Nephron (organoid): ENCODE results near the gene RPA3.

Experiments
- H3K27ac Mint-ChIP-seq, 3 experiments: 2 replicates each; pipeline ENCODE4 v1.8.0; 2020; ENCODE audit warnings: mixed read lengths in 3 of 3, mild to moderate bottlenecking in 2 of 3, moderate library complexity in 1 of 3
- H3K27me3 Mint-ChIP-seq: 2 replicates; pipeline ENCODE4 v1.8.0; 2021; ENCODE audit warnings: low read depth, mild to moderate bottlenecking, moderate library complexity, mixed read lengths
- H3K36me3 Mint-ChIP-seq: 2 replicates; pipeline ENCODE4 v1.8.0; 2020; ENCODE audit warnings: low read depth, mixed read lengths
- H3K4me1 Mint-ChIP-seq: 2 replicates; pipeline ENCODE4 v1.8.0; 2020; ENCODE audit warnings: mixed read lengths
- H3K4me3 Mint-ChIP-seq, 3 experiments: 2 replicates each; pipeline ENCODE4 v1.8.0; 2020; ENCODE audit warnings: mild to moderate bottlenecking in 3 of 3, mixed read lengths in 3 of 3, moderate library complexity in 2 of 3
- H3K9me3 Mint-ChIP-seq: 2 replicates; pipeline ENCODE4 v1.8.0; 2020; ENCODE audit warnings: mixed read lengths
- CTCF ChIP-seq, 3 experiments: fragments of 200-600 bp; sonication (generic); IDR thresholded peaks; one replicate each; pipeline ENCODE4 v1.5.0; 2021; ENCODE audit warnings: antibody characterized with exemption in 3 of 3; ENCODE audit not compliant: unreplicated experiment in 3 of 3

The RPA3 gene

GRCh38 chr7:7696458-7697119 is 21.8 kb downstream of the RPA3 start:
- peaks cover 17% of the 10 kb centered on the region for H3K4me1 Mint-ChIP-seq
- H3K4me3 Mint-ChIP-seq: no peak overlapping the region
- H3K27ac Mint-ChIP-seq: peak overlapping the region; percentile 10 to 40 (median 38)
- no peak for TF ChIP-seq CTCF (IDR thresholded peaks at IDR 0.05; ENCODE audit: unreplicated experiment in 3 of 3)
- no peaks in the 10 kb centered on the region for H3K9me3 Mint-ChIP-seq
- H3K27me3 Mint-ChIP-seq: no peaks in the 10 kb centered on the region
- H3K36me3 Mint-ChIP-seq: peaks cover 3% of the 10 kb centered on the region

DNA sequence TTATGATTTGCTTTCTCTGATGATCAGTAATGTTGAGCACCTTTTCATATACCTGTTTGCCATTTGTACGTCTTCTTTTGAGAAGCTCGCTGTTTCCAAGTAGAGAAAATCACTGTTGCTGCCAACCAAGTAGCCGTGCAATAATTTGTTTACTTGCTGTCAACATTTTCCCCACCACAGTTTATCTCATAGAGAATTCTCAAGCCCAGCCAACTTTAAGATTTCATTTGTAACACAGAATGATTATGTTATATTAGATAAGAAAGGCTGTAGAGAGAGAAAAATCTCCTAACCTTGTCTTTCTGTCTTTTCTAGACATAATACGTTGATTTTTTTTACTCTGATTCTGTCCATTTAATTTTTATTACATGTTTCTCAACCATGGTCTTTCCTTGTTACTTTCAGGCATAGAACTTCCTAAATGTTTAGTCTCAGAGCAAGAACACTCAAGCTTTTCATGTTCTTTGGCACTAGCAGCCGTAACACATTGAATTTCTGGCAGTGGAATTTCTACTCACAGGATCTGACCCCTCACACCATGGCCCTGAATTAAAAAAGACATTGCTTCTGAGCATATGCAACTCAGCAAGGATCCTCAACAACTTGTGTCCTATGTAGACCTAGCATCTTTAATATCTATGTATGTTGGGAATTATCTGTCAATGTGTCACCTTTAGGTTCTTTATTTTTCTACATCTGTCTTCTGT is 23.1 kb downstream of the RPA3 start:
- Mint-ChIP-seq H3K36me3 (peaks cover 3% of the 10 kb centered on the region), H3K4me1 (peaks cover 14% of the 10 kb centered on the region), H3K9me3 (no peaks in the 10 kb centered on the region), H3K4me3 (no peak overlapping the region), H3K27me3 (no peaks in the 10 kb centered on the region), H3K27ac (peak overlapping the region in 1 of 3 experiments; percentile 7)
- no peak for TF ChIP-seq CTCF (IDR thresholded peaks at IDR 0.05; ENCODE audit: unreplicated experiment in 3 of 3)

- H3K4me3 Mint-ChIP-seq: no peak overlapping the region
- H3K4me1 Mint-ChIP-seq: peaks cover 14% of the 10 kb centered on the region
- H3K27ac Mint-ChIP-seq: no peak overlapping the region
- peaks cover 3% of the 10 kb centered on the region for H3K36me3 Mint-ChIP-seq
- H3K27me3 Mint-ChIP-seq: no peaks in the 10 kb centered on the region
- TF ChIP-seq CTCF (IDR thresholded peaks at IDR 0.05; ENCODE audit: unreplicated experiment in 3 of 3): no peak
- no peaks in the 10 kb centered on the region for H3K9me3 Mint-ChIP-seq
Measured at GRCh38 chr7:7694542-7694941, 23.9 kb downstream of the RPA3 start.

DNA sequence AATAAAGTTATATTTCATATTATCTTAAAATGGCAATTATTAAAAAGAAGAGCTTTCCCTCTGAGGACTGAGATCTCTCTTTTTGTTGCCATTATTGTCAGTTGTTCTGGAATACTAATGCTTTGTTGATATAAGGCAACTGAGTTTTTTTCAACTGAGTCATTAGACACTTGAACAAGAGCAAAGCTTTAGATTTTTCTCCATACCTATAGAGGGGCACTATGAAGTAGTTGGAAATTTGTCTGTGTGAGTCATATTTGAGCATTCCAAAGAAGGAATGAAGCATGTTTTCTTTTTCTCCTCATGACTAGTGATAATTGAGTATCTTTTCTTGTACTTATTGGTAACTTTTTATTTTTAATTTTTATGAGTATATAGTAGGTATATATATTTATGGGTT is 24.5 kb downstream of the RPA3 start:
- H3K27me3 Mint-ChIP-seq: no peaks in the 10 kb centered on the region
- H3K4me1 Mint-ChIP-seq: peaks cover 14% of the 10 kb centered on the region
- H3K9me3 Mint-ChIP-seq: no peaks in the 10 kb centered on the region
- TF ChIP-seq CTCF (IDR thresholded peaks at IDR 0.05; ENCODE audit: unreplicated experiment in 3 of 3): no peak
- H3K27ac Mint-ChIP-seq: no peak overlapping the region
- no peak overlapping the region for H3K4me3 Mint-ChIP-seq
- peaks cover 3% of the 10 kb centered on the region for H3K36me3 Mint-ChIP-seq

- Mint-ChIP-seq H3K4me3 (no peak overlapping the region), H3K9me3 (no peaks in the 10 kb centered on the region), H3K27me3 (no peaks in the 10 kb centered on the region), H3K4me1 (no peaks in the 10 kb centered on the region), H3K36me3 (no peaks in the 10 kb centered on the region), H3K27ac (no peak overlapping the region)
- no peak for TF ChIP-seq CTCF (IDR thresholded peaks at IDR 0.05; ENCODE audit: unreplicated experiment in 3 of 3)
Measured at GRCh38 chr7:7688956-7689355, 29.5 kb downstream of the RPA3 start.

DNA sequence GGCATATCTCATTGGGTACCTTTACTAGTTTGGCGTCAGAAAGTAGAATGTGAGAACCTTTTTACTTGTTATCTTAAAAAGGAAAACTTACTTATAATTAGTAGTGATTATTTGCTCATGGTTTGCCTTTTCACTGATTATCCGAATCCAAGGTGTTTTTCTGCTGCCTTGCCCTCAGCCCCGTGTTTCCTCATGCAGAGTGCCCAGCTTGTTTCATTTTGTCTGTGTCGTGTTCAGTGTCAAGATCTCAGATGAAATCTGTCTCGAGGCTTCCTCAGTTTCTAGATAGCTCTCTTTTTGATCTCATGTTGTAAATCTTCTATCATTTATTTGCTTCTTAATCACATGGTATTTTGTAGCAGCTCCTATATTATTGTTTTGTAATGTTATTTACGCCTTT is 30.1 kb downstream of the RPA3 start:
- no peak for TF ChIP-seq CTCF (IDR thresholded peaks at IDR 0.05; ENCODE audit: unreplicated experiment in 3 of 3)
- H3K27ac Mint-ChIP-seq: no peak overlapping the region
- H3K27me3 Mint-ChIP-seq: no peaks in the 10 kb centered on the region
- no peaks in the 10 kb centered on the region for H3K9me3 Mint-ChIP-seq
- no peaks in the 10 kb centered on the region for H3K4me1 Mint-ChIP-seq
- no peaks in the 10 kb centered on the region for H3K36me3 Mint-ChIP-seq
- no peak overlapping the region for H3K4me3 Mint-ChIP-seq
